Neuronal stem cell (in vitro differentiated cells): ENCODE measurements around the gene ST6GALNAC2.

Source experiments
- DNase-seq: peaks from one replicate; pipeline ENCODE4 v3.0.0-alpha.2; 2013; ENCODE audit warnings: low spot score
- H2AFZ ChIP-seq: one replicate; pipeline ENCODE4 v1.6.1; 2013; ENCODE audit warnings: mild to moderate bottlenecking, low read length, inconsistent platforms
- H2AK5ac ChIP-seq: 2 replicates; pipeline ENCODE4 v1.6.1; 2013; ENCODE audit warnings: low read depth, mild to moderate bottlenecking, inconsistent platforms, low read length, moderate library complexity, mixed read lengths
- H2BK120ac ChIP-seq: 2 replicates; pipeline ENCODE4 v1.6.1; 2013; ENCODE audit warnings: low read depth, mild to moderate bottlenecking, inconsistent platforms, low read length, moderate library complexity, mixed read lengths
- H2BK12ac ChIP-seq: one replicate; pipeline ENCODE4 v1.6.1; 2013; ENCODE audit warnings: low read length, inconsistent platforms
- H2BK15ac ChIP-seq: 2 replicates; pipeline ENCODE4 v1.6.1; 2013; ENCODE audit warnings: mild to moderate bottlenecking, low read length, inconsistent platforms, mixed read lengths
- H2BK5ac ChIP-seq: one replicate; pipeline ENCODE4 v1.6.1; 2013; ENCODE audit warnings: inconsistent platforms, mild to moderate bottlenecking, low read length, moderate library complexity
- H3K14ac ChIP-seq: one replicate; pipeline ENCODE4 v1.6.1; 2013; ENCODE audit warnings: low read length, inconsistent platforms
- H3K18ac ChIP-seq: 2 replicates; pipeline ENCODE4 v1.6.1; 2013; ENCODE audit warnings: low read length, inconsistent platforms
- H3K23ac ChIP-seq: 2 replicates; pipeline ENCODE4 v1.6.1; 2013; ENCODE audit warnings: low read depth, mild to moderate bottlenecking, mixed read lengths, low read length, inconsistent platforms; ENCODE audit not compliant: poor library complexity
- H3K27ac ChIP-seq: replicated peaks from 3 replicates; pipeline ENCODE4 v1.5.1; 2013; ENCODE audit warnings: low read length, inconsistent platforms
- H3K27me3 ChIP-seq, 3 experiments: 2 replicates each; pipeline ENCODE4 v1.6.1; 2013; ENCODE audit warnings: low read length in 3 of 3, mild to moderate bottlenecking in 2 of 3, inconsistent platforms in 1 of 3, low read depth in 1 of 3, mixed read lengths in 1 of 3, moderate library complexity in 1 of 3; ENCODE audit not compliant: control insufficient read depth in 3 of 3, insufficient read depth in 3 of 3
- H3K36me3 ChIP-seq, 2 donors: replicated peaks in 1 of 2; 2 replicates each; pipeline ENCODE4 v1.6.1; 2013; ENCODE audit warnings: low read length in 2 of 2; ENCODE audit not compliant: control insufficient read depth in 2 of 2, insufficient read depth in 2 of 2
- H3K4ac ChIP-seq: 2 replicates; pipeline ENCODE4 v1.6.1; 2013; ENCODE audit warnings: inconsistent platforms, mild to moderate bottlenecking, low read length, moderate library complexity
- H3K4me1 ChIP-seq, 2 donors: 1 replicate in 1 of 2; 2 replicates in 1 of 2; pipeline ENCODE4 v1.6.1; 2013; ENCODE audit warnings: low read length in 2 of 2, low read depth in 1 of 2; ENCODE audit not compliant: control insufficient read depth in 2 of 2, insufficient read depth in 1 of 2
- H3K4me2 ChIP-seq: one replicate; pipeline ENCODE4 v1.6.1; 2013; ENCODE audit warnings: mild to moderate bottlenecking, low read length, inconsistent platforms; ENCODE audit not compliant: insufficient read depth, poor library complexity, severe bottlenecking
- H3K4me3 ChIP-seq, 2 donors: 2 replicates each; pipeline ENCODE4 v1.5.1; 2013; ENCODE audit warnings: low read length in 2 of 2, mild to moderate bottlenecking in 2 of 2, inconsistent platforms in 1 of 2, moderate library complexity in 1 of 2
- H3K79me1 ChIP-seq: one replicate; pipeline ENCODE4 v1.6.1; 2013; ENCODE audit warnings: low read depth, mild to moderate bottlenecking, inconsistent platforms, low read length, moderate library complexity
- H3K9ac ChIP-seq: one replicate; pipeline ENCODE4 v1.6.1; 2013; ENCODE audit warnings: mild to moderate bottlenecking, low read depth, low read length, inconsistent platforms; ENCODE audit not compliant: poor library complexity
- H3K9me3 ChIP-seq, 2 donors: replicated peaks in 1 of 2; 2 replicates each; pipeline versions ENCODE3 to v1.6.1; 2013; ENCODE audit warnings: low read length in 2 of 2, mild to moderate bottlenecking in 2 of 2, inconsistent platforms in 1 of 2, low read depth in 1 of 2, mixed read lengths in 1 of 2, moderate library complexity in 1 of 2; ENCODE audit not compliant: control insufficient read depth in 2 of 2, insufficient read depth in 1 of 2
- H4K8ac ChIP-seq: one replicate; pipeline ENCODE4 v1.6.1; 2013; ENCODE audit warnings: low read depth, mild to moderate bottlenecking, inconsistent platforms, low read length, moderate library complexity
- H4K91ac ChIP-seq: one replicate; pipeline ENCODE4 v1.6.1; 2013; ENCODE audit warnings: low read length, low read depth, mild to moderate bottlenecking, inconsistent platforms; ENCODE audit not compliant: poor library complexity
- WGBS, 2 donors: extraction: QIAGEN DNeasy Blood & Tissue Kit; methylation state at CpG; one replicate each; pipeline ENCODE4 v1.1.7; 2013; ENCODE audit warnings: missing lambda C conversion rate in 2 of 2, mixed read lengths in 1 of 2; ENCODE audit not compliant: insufficient read length in 2 of 2, insufficient replicate concordance in 1 of 2; ENCODE audit errors: extremely low coverage in 2 of 2; 5-methylcytosine and 5-hydroxymethylcytosine counted together

The ST6GALNAC2 gene

GRCh38 chr17:76557368-76558197 is 28.1 kb downstream of the ST6GALNAC2 start:
- WGBS, 2 donors: no CpG with 5 or more reads among the region's 55 CpGs
- Histone ChIP-seq H3K4me3 (peak overlapping the region; percentile 76 to 90), H4K91ac (no peak overlapping the region), H2BK5ac (no peak overlapping the region), H3K4ac (peak overlapping the region; percentile 38), H3K14ac (no peak overlapping the region), H2AFZ (peak overlapping the region; percentile 92), H3K23ac (peak overlapping the region; percentile 77), H3K9ac (peak overlapping the region; percentile 97), H3K9me3 (no peaks in the 10 kb centered on the region), H4K8ac (no peak overlapping the region), H3K18ac (peak overlapping the region; percentile 80), H3K79me1 (peaks cover 5% of the 10 kb centered on the region), H2BK120ac (no peak overlapping the region), H3K36me3 (peaks cover 14 to 38% of the 10 kb centered on the region in 2 donors), H3K27ac (no peak overlapping the region), H3K27me3 (no peaks in the 10 kb centered on the region), H2BK15ac (no peak overlapping the region), H3K4me1 (peaks cover 8% of the 10 kb centered on the region in 2 donors), H3K4me2 (peak overlapping the region; percentile 89), H2BK12ac (peak overlapping the region; percentile 75), H2AK5ac (peak overlapping the region; percentile 71)
- DNase-seq: peak; percentile 95

GRCh38 chr17:76556765-76557367 is 28.8 kb downstream of the ST6GALNAC2 start:
- Histone ChIP-seq H4K91ac (no peak overlapping the region), H3K18ac (peak overlapping the region; percentile 52), H2BK5ac (no peak overlapping the region), H3K9ac (no peak overlapping the region), H3K27ac (no peak overlapping the region), H3K14ac (no peak overlapping the region), H3K4me2 (peak overlapping the region; percentile 50), H2BK15ac (no peak overlapping the region), H3K9me3 (no peaks in the 10 kb centered on the region), H2AFZ (peak overlapping the region; percentile 92), H2BK120ac (no peak overlapping the region), H3K4ac (no peak overlapping the region), H3K4me1 (peaks cover 8% of the 10 kb centered on the region in 2 donors), H3K4me3 (peak overlapping the region; percentile 76 to 77), H3K36me3 (peaks cover 11 to 32% of the 10 kb centered on the region in 2 donors), H3K79me1 (peaks cover 5% of the 10 kb centered on the region), H3K23ac (no peak overlapping the region), H2AK5ac (no peak overlapping the region), H3K27me3 (no peaks in the 10 kb centered on the region), H2BK12ac (no peak overlapping the region), H4K8ac (no peak overlapping the region)
- WGBS, 2 donors: no CpG with 5 or more reads among the region's 30 CpGs
- DNase-seq: no peak

GRCh38 chr17:76554131-76554530 is 31.5 kb downstream of the ST6GALNAC2 start:
- Histone ChIP-seq H2BK15ac (no peak overlapping the region), H3K18ac (no peak overlapping the region), H3K27ac (no peak overlapping the region), H2BK12ac (no peak overlapping the region), H3K4me2 (no peak overlapping the region), H4K8ac (no peak overlapping the region), H3K14ac (no peak overlapping the region), H3K9me3 (no peaks in the 10 kb centered on the region), H3K9ac (no peak overlapping the region), H2BK120ac (no peak overlapping the region), H2AK5ac (no peak overlapping the region), H2BK5ac (no peak overlapping the region), H3K23ac (no peak overlapping the region), H2AFZ (peak overlapping the region; percentile 36), H3K4ac (no peak overlapping the region), H3K4me1 (peaks cover 4 to 16% of the 10 kb centered on the region in 2 donors), H3K4me3 (no peak overlapping the region), H3K36me3 (peaks cover 0 to 5% of the 10 kb centered on the region in 2 donors), H3K79me1 (peaks cover 5% of the 10 kb centered on the region), H4K91ac (no peak overlapping the region), H3K27me3 (no peaks in the 10 kb centered on the region)
- WGBS, 2 donors: no CpG with 5 or more reads among the region's 6 CpGs
- no peak for DNase-seq

- no peak overlapping the region for H2BK12ac ChIP-seq
- H3K4me1 ChIP-seq: peaks cover 4 to 15% of the 10 kb centered on the region in 2 donors
- H3K23ac ChIP-seq: no peak overlapping the region
- H2AFZ ChIP-seq: peak overlapping the region; percentile 36
- no peak overlapping the region for H2BK15ac ChIP-seq
- no peak for DNase-seq
- H3K4ac ChIP-seq: no peak overlapping the region
- peaks cover 5% of the 10 kb centered on the region for H3K79me1 ChIP-seq
- no peak overlapping the region for H3K18ac ChIP-seq
- no peak overlapping the region for H3K27ac ChIP-seq
- no peaks in the 10 kb centered on the region for H3K27me3 ChIP-seq
- H4K91ac ChIP-seq: no peak overlapping the region
- no peak overlapping the region for H3K4me3 ChIP-seq
- no peak overlapping the region for H3K9ac ChIP-seq
- WGBS, 2 donors: no CpG with 5 or more reads among the region's 8 CpGs
- H3K9me3 ChIP-seq: no peaks in the 10 kb centered on the region
- no peak overlapping the region for H4K8ac ChIP-seq
- H2AK5ac ChIP-seq: no peak overlapping the region
- H2BK5ac ChIP-seq: no peak overlapping the region
- H3K4me2 ChIP-seq: no peak overlapping the region
- no peak overlapping the region for H2BK120ac ChIP-seq
- no peak overlapping the region for H3K14ac ChIP-seq
- no peaks in the 10 kb centered on the region for H3K36me3 ChIP-seq
Measured at GRCh38 chr17:76553178-76553908, 32.3 kb downstream of the ST6GALNAC2 start.
